HepG2 (cell line): ENCODE data around the gene AEN. TPM values are rescaled to one million over a fixed set of nuclear protein-coding genes. Genes with fewer than 3 reads are reported as not detected.

ENCODE experiments used
- BORCS8-MEF2B ChIP-seq: sonication (generic); formaldehyde crosslinking; IDR thresholded peaks from 2 replicates; pipeline ENCODE4 v1.8.0; 2022; ENCODE audit warnings: mild to moderate bottlenecking, missing genetic modification reagents
- CBX1 ChIP-seq: IDR thresholded peaks from one replicate; pipeline ENCODE4 v1.6.1; 2016; ENCODE audit warnings: antibody characterized with exemption, low read depth
- ETV5 ChIP-seq: IDR thresholded peaks from 2 replicates; pipeline ENCODE4 v1.6.1; 2018; ENCODE audit warnings: missing biosample characterization, missing genetic modification reagents, inconsistent platforms, borderline replicate concordance
- HMG20A ChIP-seq: IDR thresholded peaks from 2 replicates; pipeline ENCODE4 v1.6.1; 2016; ENCODE audit warnings: borderline replicate concordance
- JUNB ChIP-seq: sonication (generic); formaldehyde crosslinking; IDR thresholded peaks from 2 replicates; pipeline ENCODE4 v1.8.0; 2022; ENCODE audit warnings: missing genetic modification reagents, mild to moderate bottlenecking, borderline replicate concordance
- MED8 ChIP-seq: sonication (generic); formaldehyde crosslinking; IDR thresholded peaks from 2 replicates; pipeline ENCODE4 v1.8.1; 2023; ENCODE audit warnings: mild to moderate bottlenecking, missing genetic modification reagents; ENCODE audit not compliant: insufficient replicate concordance
- MLLT10 ChIP-seq: sonication (generic); formaldehyde crosslinking; IDR thresholded peaks from 2 replicates; pipeline ENCODE4 v1.4.0; 2020; ENCODE audit warnings: missing genetic modification reagents
- RCOR2 ChIP-seq: IDR thresholded peaks from 2 replicates; pipeline ENCODE4 v1.6.1; 2016; ENCODE audit warnings: missing biosample characterization, missing genetic modification reagents
- REPIN1 ChIP-seq: sonication (generic); formaldehyde crosslinking; IDR thresholded peaks from 2 replicates; pipeline ENCODE4 v1.8.0; 2022; ENCODE audit warnings: missing genetic modification reagents, low read depth, mild to moderate bottlenecking, borderline replicate concordance
- SNAI1 ChIP-seq: sonication (generic); formaldehyde crosslinking; IDR thresholded peaks from 2 replicates; pipeline ENCODE4 v1.5.0; 2020; ENCODE audit warnings: mild to moderate bottlenecking, missing genetic modification reagents, borderline replicate concordance
- ZNF326 ChIP-seq: sonication (generic); formaldehyde crosslinking; IDR thresholded peaks from 2 replicates; pipeline ENCODE4 v1.4.0; 2020; ENCODE audit warnings: missing genetic modification reagents, borderline replicate concordance
- polyA plus RNA-seq, 8 experiments: library from polyadenylated mRNA; depleted of rRNA in 3 of 8; stranded (reverse) in 7 of 8; unstranded in 1 of 8; fragments of >200 nt; fragmentation: Illumina TruSeq in 4 of 8; extraction: Trizol in 4 of 8; gene quantifications; 2 replicates each; pipeline versions ENCODE4 v1.2.1 to v1.2.3, GENCODE V29; 2011 to 2016; ENCODE audit warnings: low read depth in 4 of 8, missing spikeins in 1 of 8, mixed read lengths in 1 of 8; ENCODE audit not compliant: insufficient read depth in 1 of 8
- total RNA-seq, 5 experiments: library from RNA; depleted of rRNA; stranded (reverse); fragments of >200 nt; fragmentation: Illumina TruSeq; extraction: Trizol; gene quantifications; 2 replicates each; pipeline ENCODE4 v1.2.3, GENCODE V29; 2016; ENCODE audit warnings: low read depth in 1 of 5
- TF ChIP-seq, protein P1 (sequence below): sonication (generic); formaldehyde crosslinking; IDR thresholded peaks from 2 replicates; pipeline ENCODE4 v1.8.0; 2022; ENCODE audit warnings: mild to moderate bottlenecking, missing genetic modification reagents, borderline replicate concordance
- TF ChIP-seq, protein P2 (sequence below): sonication (generic); formaldehyde crosslinking; IDR thresholded peaks from one replicate; pipeline ENCODE4 v1.5.1; 2020; ENCODE audit warnings: mild to moderate bottlenecking, missing genetic modification reagents; ENCODE audit errors: not compliant biosample characterization
- TF ChIP-seq, protein P3 (sequence below): sonication (generic); formaldehyde crosslinking; IDR thresholded peaks from 2 replicates; pipeline ENCODE4 v1.9.0; 2021; ENCODE audit warnings: missing genetic modification reagents, mild to moderate bottlenecking, borderline replicate concordance
- TF ChIP-seq, protein P4 (sequence below): sonication (generic); formaldehyde crosslinking; IDR thresholded peaks from 2 replicates; pipeline ENCODE4 v1.4.0; 2020; ENCODE audit warnings: mild to moderate bottlenecking, missing genetic modification reagents, borderline replicate concordance

The AEN gene
- total and polyA plus RNA-seq, 2 of the 13 experiments (the other 11 are each of a cell fraction or from before 2014, with no cell fraction given) = 51.3 to 118 TPM

DNA sequence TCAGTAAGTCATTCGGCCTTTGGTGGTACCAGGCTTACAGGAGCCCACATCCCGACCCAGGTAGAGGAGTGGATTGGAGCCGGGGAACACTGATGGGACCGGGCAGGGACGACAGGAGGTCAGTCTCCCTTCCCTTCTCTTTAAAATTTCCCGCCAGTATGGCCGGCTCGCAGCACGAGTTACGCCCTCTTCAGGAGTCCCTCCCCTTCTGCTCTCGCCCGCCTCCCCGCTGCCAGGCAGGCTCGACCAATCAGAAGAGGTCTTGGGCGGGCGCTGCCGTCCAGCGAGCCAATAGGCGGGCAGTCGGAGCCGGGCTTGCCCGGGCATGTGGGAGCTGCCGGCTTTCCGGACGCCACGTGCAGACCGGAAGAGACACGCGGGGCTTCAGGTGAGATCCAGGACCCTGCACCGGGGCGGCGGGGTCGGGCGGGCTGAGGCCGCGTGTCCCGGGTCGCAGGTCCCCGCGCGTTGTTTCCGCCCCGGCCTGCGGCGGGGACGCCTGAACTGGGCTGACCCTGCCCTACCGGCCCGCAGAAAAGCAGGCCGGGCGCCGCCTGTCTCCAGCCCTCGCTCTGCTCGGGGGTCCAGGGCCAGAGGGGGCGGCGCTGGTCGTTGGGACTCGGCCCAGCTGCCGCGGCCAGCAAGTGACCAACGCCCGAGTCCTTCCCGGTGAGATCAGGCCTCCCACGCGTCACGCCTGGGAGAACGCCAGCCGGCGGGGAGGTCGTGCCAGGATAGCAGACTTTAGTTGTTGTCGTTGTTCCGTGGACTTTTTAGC is at the start of gene AEN (continued):
- TF ChIP-seq HMG20A (0 out of 2 replicates have a peak, but pooled peaks have one; percentile 23), CBX1 (peak; percentile 25), SNAI1 (no peak), BORCS8-MEF2B (peak; percentile 62; the same call in 1 of the 2 replicates), ETV5 (CRISPR knock-in tag) (peak; percentile 93), MED8 (CRISPR knock-in tag) (peak; percentile 40), JUNB (no peak), ZNF326 (no peak), REPIN1 (CRISPR knock-in tag) (peak; percentile 19; the same call in 1 of the 2 replicates), MLLT10 (no peak), RCOR2 (CRISPR knock-in tag) (no peak)
- TF ChIP-seq, protein P1, sequence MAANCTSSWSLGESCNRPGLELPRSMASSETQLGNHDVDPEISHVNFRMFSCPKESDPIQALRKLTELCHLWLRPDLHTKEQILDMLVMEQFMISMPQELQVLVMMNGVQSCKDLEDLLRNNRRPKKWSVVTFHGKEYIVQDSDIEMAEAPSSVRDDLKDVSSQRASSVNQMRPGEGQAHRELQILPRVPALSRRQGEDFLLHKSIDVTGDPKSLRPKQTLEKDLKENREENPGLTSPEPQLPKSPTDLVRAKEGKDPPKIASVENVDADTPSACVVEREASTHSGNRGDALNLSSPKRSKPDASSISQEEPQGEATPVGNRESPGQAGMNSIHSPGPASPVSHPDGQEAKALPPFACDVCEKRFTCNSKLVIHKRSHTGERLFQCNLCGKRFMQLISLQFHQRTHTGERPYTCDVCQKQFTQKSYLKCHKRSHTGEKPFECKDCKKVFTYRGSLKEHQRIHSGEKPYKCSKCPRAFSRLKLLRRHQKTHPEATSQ (CRISPR knock-in tag) = no peak
- TF ChIP-seq, protein P2, sequence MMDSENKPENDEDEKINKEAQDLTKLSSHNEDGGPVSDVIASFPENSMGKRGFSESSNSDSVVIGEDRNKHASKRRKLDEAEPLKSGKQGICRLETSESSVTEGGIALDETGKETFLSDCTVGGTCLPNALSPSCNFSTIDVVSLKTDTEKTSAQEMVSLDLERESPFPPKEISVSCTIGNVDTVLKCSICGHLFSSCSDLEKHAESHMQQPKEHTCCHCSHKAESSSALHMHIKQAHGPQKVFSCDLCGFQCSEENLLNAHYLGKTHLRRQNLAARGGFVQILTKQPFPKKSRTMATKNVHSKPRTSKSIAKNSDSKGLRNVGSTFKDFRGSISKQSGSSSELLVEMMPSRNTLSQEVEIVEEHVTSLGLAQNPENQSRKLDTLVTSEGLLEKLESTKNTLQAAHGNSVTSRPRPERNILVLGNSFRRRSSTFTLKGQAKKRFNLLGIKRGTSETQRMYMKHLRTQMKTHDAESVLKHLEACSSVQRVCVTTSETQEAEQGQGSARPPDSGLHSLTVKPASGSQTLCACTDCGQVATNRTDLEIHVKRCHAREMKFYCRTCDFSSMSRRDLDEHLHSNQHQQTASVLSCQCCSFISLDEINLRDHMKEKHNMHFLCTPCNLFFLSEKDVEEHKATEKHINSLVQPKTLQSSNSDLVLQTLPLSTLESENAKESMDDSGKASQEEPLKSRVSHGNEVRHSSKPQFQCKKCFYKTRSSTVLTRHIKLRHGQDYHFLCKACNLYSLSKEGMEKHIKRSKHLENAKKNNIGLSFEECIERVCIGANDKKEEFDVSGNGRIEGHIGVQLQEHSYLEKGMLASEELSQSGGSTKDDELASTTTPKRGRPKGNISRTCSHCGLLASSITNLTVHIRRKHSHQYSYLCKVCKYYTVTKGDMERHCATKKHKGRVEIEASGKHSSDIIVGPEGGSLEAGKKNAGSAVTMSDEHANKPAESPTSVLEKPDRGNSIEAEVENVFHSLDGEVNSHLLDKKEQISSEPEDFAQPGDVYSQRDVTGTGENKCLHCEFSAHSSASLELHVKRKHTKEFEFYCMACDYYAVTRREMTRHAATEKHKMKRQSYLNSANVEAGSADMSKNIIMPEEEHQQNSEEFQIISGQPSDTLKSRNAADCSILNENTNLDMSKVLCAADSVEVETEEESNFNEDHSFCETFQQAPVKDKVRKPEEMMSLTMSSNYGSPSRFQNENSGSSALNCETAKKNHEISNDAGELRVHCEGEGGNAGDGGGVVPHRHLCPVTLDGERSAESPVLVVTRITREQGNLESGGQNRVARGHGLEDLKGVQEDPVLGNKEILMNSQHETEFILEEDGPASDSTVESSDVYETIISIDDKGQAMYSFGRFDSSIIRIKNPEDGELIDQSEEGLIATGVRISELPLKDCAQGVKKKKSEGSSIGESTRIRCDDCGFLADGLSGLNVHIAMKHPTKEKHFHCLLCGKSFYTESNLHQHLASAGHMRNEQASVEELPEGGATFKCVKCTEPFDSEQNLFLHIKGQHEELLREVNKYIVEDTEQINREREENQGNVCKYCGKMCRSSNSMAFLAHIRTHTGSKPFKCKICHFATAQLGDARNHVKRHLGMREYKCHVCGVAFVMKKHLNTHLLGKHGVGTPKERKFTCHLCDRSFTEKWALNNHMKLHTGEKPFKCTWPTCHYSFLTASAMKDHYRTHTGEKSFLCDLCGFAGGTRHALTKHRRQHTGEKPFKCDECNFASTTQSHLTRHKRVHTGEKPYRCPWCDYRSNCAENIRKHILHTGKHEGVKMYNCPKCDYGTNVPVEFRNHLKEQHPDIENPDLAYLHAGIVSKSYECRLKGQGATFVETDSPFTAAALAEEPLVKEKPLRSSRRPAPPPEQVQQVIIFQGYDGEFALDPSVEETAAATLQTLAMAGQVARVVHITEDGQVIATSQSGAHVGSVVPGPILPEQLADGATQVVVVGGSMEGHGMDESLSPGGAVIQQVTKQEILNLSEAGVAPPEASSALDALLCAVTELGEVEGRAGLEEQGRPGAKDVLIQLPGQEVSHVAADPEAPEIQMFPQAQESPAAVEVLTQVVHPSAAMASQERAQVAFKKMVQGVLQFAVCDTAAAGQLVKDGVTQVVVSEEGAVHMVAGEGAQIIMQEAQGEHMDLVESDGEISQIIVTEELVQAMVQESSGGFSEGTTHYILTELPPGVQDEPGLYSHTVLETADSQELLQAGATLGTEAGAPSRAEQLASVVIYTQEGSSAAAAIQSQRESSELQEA = peak; percentile 92
- TF ChIP-seq, protein P3, sequence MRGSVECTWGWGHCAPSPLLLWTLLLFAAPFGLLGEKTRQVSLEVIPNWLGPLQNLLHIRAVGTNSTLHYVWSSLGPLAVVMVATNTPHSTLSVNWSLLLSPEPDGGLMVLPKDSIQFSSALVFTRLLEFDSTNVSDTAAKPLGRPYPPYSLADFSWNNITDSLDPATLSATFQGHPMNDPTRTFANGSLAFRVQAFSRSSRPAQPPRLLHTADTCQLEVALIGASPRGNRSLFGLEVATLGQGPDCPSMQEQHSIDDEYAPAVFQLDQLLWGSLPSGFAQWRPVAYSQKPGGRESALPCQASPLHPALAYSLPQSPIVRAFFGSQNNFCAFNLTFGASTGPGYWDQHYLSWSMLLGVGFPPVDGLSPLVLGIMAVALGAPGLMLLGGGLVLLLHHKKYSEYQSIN (CRISPR knock-in tag) = no peak
- TF ChIP-seq, protein P4, sequence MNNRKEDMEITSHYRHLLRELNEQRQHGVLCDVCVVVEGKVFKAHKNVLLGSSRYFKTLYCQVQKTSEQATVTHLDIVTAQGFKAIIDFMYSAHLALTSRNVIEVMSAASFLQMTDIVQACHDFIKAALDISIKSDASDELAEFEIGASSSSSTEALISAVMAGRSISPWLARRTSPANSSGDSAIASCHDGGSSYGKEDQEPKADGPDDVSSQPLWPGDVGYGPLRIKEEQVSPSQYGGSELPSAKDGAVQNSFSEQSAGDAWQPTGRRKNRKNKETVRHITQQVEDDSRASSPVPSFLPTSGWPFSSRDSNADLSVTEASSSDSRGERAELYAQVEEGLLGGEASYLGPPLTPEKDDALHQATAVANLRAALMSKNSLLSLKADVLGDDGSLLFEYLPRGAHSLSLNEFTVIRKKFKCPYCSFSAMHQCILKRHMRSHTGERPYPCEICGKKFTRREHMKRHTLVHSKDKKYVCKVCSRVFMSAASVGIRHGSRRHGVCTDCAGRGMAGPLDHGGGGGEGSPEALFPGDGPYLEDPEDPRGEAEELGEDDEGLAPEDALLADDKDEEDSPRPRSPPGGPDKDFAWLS (CRISPR knock-in tag) = no peak
